ENCODE measurements around the gene CAPN14. TPM values are rescaled to one million over a fixed set of nuclear protein-coding genes. Genes with fewer than 3 reads are reported as not detected.

The CAPN14 gene
- polyA plus RNA-seq, 1 of the 3 experiments (the other 2 are of a cell fraction), result 0.08 TPM

DNA sequence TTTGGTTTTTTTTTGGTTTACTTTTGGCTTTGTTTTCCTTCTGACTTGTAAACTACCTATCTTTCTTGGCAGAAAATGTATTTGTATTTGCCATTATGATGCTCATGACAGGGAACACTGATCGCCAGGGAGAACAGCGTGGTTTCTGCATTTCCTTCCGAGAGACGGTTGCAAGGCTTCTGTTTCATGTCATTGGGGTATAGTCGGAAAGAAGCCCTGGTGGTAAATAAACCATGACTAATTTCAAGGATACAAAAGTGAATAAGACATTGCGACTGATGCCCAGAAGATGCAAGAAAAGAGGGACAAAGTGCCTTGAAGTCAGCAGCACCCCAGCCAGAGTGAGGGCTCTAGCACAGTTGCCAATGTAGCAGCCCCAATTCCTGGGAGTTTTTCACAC, 4.2 kb upstream of the CAPN14 start:
- ChIA-PET POLR2A (no interaction called here), CTCF (no interaction called here)
- Histone ChIP-seq H3K79me2 (ENCODE audit: insufficient read depth) (no peaks in the 10 kb centered on the region), H3K27me3 (ENCODE audit: insufficient read depth) (peaks cover 33% of the 10 kb centered on the region), H3K4me2 (no peak overlapping the region), H3K36me3 (replicated peaks in 1 of 2; ENCODE audit: control insufficient read depth in 1 of 2, insufficient read depth in 2 of 2, low read length in 1 of 2) (no peaks in the 10 kb centered on the region), H3K27ac (ENCODE audit: low read depth in 2 of 2, low read length in 1 of 2) (no peak overlapping the region), H3F3A (replicated peaks; ENCODE audit: insufficient read depth) (no peaks in the 10 kb centered on the region), H3K9me2 (no peaks in the 10 kb centered on the region), H3K4me1 (ENCODE audit: control insufficient read depth in 1 of 2, insufficient read depth in 2 of 2, low read depth in 1 of 2, low read length in 1 of 2) (peaks cover 0 to 8% of the 10 kb centered on the region in 2 experiments; a peak in 1 of 4 replicates), H3K9ac (no peak overlapping the region), H2AFZ (ENCODE audit: low read depth) (no peak overlapping the region), H3K9me3 (no peaks in the 10 kb centered on the region), H3K4me3 (ENCODE audit: low read depth in 2 of 2, low read length in 1 of 2) (no peak overlapping the region), H4K20me1 (ENCODE audit: insufficient read depth) (no peaks in the 10 kb centered on the region)
- 71% methylated on average over 6 of the region's 6 CpGs for WGBS (ENCODE audit: low lambda C conversion rate)
- DNase-seq, result no peak
- TF ChIP-seq, protein P1, sequence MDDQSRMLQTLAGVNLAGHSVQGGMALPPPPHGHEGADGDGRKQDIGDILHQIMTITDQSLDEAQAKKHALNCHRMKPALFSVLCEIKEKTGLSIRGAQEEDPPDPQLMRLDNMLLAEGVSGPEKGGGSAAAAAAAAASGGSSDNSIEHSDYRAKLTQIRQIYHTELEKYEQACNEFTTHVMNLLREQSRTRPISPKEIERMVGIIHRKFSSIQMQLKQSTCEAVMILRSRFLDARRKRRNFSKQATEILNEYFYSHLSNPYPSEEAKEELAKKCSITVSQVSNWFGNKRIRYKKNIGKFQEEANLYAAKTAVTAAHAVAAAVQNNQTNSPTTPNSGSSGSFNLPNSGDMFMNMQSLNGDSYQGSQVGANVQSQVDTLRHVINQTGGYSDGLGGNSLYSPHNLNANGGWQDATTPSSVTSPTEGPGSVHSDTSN (IDR thresholded peaks at IDR 0.05), result no peak
- TF ChIP-seq TEAD4 (IDR thresholded peaks at IDR 0.05; ENCODE audit: borderline replicate concordance, insufficient read depth) (no peak), NFIC (IDR thresholded peaks at IDR 0.05; ENCODE audit: borderline replicate concordance) (no peak), POLR2AphosphoS5 (IDR thresholded peaks at IDR 0.05; ENCODE audit: low read depth, low read length) (no peak), RCOR1 (IDR thresholded peaks at IDR 0.05; ENCODE audit: low read length) (no peak)
- TF ChIP-seq, protein P2, sequence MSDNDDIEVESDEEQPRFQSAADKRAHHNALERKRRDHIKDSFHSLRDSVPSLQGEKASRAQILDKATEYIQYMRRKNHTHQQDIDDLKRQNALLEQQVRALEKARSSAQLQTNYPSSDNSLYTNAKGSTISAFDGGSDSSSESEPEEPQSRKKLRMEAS (IDR thresholded peaks at IDR 0.05; ENCODE audit: low read depth), result no peak
- TF ChIP-seq, protein P3, sequence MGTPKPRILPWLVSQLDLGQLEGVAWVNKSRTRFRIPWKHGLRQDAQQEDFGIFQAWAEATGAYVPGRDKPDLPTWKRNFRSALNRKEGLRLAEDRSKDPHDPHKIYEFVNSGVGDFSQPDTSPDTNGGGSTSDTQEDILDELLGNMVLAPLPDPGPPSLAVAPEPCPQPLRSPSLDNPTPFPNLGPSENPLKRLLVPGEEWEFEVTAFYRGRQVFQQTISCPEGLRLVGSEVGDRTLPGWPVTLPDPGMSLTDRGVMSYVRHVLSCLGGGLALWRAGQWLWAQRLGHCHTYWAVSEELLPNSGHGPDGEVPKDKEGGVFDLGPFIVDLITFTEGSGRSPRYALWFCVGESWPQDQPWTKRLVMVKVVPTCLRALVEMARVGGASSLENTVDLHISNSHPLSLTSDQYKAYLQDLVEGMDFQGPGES (IDR thresholded peaks at IDR 0.05; ENCODE audit: low read depth, low read length), result no peak
- TF ChIP-seq, protein P4, sequence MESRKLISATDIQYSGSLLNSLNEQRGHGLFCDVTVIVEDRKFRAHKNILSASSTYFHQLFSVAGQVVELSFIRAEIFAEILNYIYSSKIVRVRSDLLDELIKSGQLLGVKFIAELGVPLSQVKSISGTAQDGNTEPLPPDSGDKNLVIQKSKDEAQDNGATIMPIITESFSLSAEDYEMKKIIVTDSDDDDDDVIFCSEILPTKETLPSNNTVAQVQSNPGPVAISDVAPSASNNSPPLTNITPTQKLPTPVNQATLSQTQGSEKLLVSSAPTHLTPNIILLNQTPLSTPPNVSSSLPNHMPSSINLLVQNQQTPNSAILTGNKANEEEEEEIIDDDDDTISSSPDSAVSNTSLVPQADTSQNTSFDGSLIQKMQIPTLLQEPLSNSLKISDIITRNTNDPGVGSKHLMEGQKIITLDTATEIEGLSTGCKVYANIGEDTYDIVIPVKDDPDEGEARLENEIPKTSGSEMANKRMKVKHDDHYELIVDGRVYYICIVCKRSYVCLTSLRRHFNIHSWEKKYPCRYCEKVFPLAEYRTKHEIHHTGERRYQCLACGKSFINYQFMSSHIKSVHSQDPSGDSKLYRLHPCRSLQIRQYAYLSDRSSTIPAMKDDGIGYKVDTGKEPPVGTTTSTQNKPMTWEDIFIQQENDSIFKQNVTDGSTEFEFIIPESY (IDR thresholded peaks at IDR 0.05; ENCODE audit: borderline replicate concordance, low read depth), result no peak
- TF ChIP-seq, protein P5, sequence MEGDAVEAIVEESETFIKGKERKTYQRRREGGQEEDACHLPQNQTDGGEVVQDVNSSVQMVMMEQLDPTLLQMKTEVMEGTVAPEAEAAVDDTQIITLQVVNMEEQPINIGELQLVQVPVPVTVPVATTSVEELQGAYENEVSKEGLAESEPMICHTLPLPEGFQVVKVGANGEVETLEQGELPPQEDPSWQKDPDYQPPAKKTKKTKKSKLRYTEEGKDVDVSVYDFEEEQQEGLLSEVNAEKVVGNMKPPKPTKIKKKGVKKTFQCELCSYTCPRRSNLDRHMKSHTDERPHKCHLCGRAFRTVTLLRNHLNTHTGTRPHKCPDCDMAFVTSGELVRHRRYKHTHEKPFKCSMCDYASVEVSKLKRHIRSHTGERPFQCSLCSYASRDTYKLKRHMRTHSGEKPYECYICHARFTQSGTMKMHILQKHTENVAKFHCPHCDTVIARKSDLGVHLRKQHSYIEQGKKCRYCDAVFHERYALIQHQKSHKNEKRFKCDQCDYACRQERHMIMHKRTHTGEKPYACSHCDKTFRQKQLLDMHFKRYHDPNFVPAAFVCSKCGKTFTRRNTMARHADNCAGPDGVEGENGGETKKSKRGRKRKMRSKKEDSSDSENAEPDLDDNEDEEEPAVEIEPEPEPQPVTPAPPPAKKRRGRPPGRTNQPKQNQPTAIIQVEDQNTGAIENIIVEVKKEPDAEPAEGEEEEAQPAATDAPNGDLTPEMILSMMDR (IDR thresholded peaks at IDR 0.05), result no peak
